ENCODE data around the gene CLK3. TPM values are rescaled to one million over a fixed set of nuclear protein-coding genes. Genes with fewer than 3 reads are reported as not detected.

CLK3 gene
- total and polyA plus RNA-seq, 2 donors (not counting 3 experiments of a cell fraction or from before 2014, with no cell fraction given): 75.5 to 121 TPM

- no peak overlapping the region for H3K9ac ChIP-seq (replicated peaks; ENCODE audit: extremely low read depth, insufficient read depth, low read length)
- POLR2A ChIA-PET: interaction anchor here (0.6 kb wide), 1 partner anchor 167 kb away, joined by 3 read pairs; no protein-coding TSS in a partner anchor
Measured at GRCh38 chr15:74603789-74604705, 11.6 kb upstream of the CLK3 start.

More at GRCh38 chr15:74603789-74604705, 11.6 kb upstream of the CLK3 start:
- no peaks in the 10 kb centered on the region for H3K36me3 ChIP-seq (ENCODE audit: control insufficient read depth in 2 of 2, extremely low read depth in 1 of 2, insufficient read depth in 2 of 2, low read length in 2 of 2)
- H3K27me3 ChIP-seq (ENCODE audit: control insufficient read depth in 2 of 2, insufficient read depth in 2 of 2, low read length in 2 of 2): no peaks in the 10 kb centered on the region
- BruUV-seq (replicated peaks): no TSS peak
- H3K27ac ChIP-seq (ENCODE audit: insufficient read depth, low read depth, low read length): no peak overlapping the region
- peaks cover 2% of the 10 kb centered on the region for H3K4me1 ChIP-seq (ENCODE audit: control insufficient read depth, extremely low read depth, insufficient read depth, low read length)
- no peak for TF ChIP-seq POLR2AphosphoS5 (IDR thresholded peaks at IDR 0.05; ENCODE audit: insufficient read depth, low read depth, low read length)
- TF ChIP-seq, protein P1, sequence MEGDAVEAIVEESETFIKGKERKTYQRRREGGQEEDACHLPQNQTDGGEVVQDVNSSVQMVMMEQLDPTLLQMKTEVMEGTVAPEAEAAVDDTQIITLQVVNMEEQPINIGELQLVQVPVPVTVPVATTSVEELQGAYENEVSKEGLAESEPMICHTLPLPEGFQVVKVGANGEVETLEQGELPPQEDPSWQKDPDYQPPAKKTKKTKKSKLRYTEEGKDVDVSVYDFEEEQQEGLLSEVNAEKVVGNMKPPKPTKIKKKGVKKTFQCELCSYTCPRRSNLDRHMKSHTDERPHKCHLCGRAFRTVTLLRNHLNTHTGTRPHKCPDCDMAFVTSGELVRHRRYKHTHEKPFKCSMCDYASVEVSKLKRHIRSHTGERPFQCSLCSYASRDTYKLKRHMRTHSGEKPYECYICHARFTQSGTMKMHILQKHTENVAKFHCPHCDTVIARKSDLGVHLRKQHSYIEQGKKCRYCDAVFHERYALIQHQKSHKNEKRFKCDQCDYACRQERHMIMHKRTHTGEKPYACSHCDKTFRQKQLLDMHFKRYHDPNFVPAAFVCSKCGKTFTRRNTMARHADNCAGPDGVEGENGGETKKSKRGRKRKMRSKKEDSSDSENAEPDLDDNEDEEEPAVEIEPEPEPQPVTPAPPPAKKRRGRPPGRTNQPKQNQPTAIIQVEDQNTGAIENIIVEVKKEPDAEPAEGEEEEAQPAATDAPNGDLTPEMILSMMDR (IDR thresholded peaks at IDR 0.05; ENCODE audit: extremely low read depth in 1 of 2, insufficient read depth in 1 of 2, low read depth in 1 of 2, low read length in 2 of 2): no peak
- no peak for TF ChIP-seq JUN (IDR thresholded peaks at IDR 0.05; ENCODE audit: borderline replicate concordance, insufficient read depth, insufficient read length, low read depth)
- no peak for TF ChIP-seq EZH2 (IDR thresholded peaks at IDR 0.05; ENCODE audit: borderline replicate concordance, low read depth, low read length, severe bottlenecking)
- TF ChIP-seq MAX (IDR thresholded peaks at IDR 0.05; ENCODE audit: insufficient read depth, insufficient read length): no peak
- TF ChIP-seq FOS (IDR thresholded peaks at IDR 0.05; ENCODE audit: borderline replicate concordance, insufficient read depth, low read length): no peak
- no peak for TF ChIP-seq MYC (IDR thresholded peaks at IDR 0.05; ENCODE audit: low read depth, low read length)
- TF ChIP-seq POLR2A (IDR thresholded peaks at IDR 0.05; ENCODE audit: low read depth, low read length): no peak
- TF ChIP-seq GATA2 (IDR thresholded peaks at IDR 0.05; ENCODE audit: insufficient read depth, insufficient read length, low read depth, low read length): no peak
- DNase-seq (ENCODE audit: low read depth, low spot score) (no peak), FAIRE-seq (no peak)
- H3K4me3 ChIP-seq (replicated peaks in 1 of 3; ENCODE audit: insufficient read depth in 1 of 3, low read depth in 1 of 3, low read length in 3 of 3): no peak overlapping the region
- CTCF ChIA-PET: interaction anchor here (1.4 to 1.5 kb wide), 2 partner anchors 11 to 164 kb away, joined by 3 read pairs; no protein-coding TSS in a partner anchor
- intact Hi-C loops (cut with micrococcal nuclease): no loop called here
- no peak overlapping the region for H3K4me2 ChIP-seq (ENCODE audit: insufficient read depth, low read length)
- H3K9me1 ChIP-seq (replicated peaks; ENCODE audit: control insufficient read depth, extremely low read depth, insufficient read depth, low read length): no peaks in the 10 kb centered on the region
- H3K9me3 ChIP-seq (replicated peaks; ENCODE audit: control insufficient read depth, insufficient read depth, low read length): no peaks in the 10 kb centered on the region
- H2AFZ ChIP-seq (ENCODE audit: low read depth, low read length): no peak overlapping the region
- dilution Hi-C loops (cut with MboI; ENCODE audit: extremely low pct_ligation_motif_present, low sequenced_read_pairs): no loop called here
- H4K20me1 ChIP-seq (replicated peaks; ENCODE audit: control insufficient read depth, extremely low read depth, insufficient read depth, low read length): no peaks in the 10 kb centered on the region
- H3K79me2 ChIP-seq (ENCODE audit: control insufficient read depth, insufficient read depth, low read length): no peaks in the 10 kb centered on the region

Data from endothelial cell of umbilical vein (primary cell).